HepG2 (cell line): ENCODE data around the gene SF3B5. TPM values are rescaled to one million over a fixed set of nuclear protein-coding genes. Genes with fewer than 3 reads are reported as not detected.

Source experiments
- AHR ChIP-seq: IDR thresholded peaks from 2 replicates; pipeline ENCODE4 v1.6.1; 2018; ENCODE audit warnings: missing genetic modification reagents, missing compliant biosample characterization
- HNRNPK ChIP-seq: fragments of 200-400 bp; formaldehyde crosslinking; IDR thresholded peaks from 2 replicates; pipeline ENCODE4 v1.6.1; 2018; ENCODE audit warnings: low read length, low read depth, moderate library complexity, mild to moderate bottlenecking; ENCODE audit not compliant: poor library complexity, severe bottlenecking
- ZNF713 ChIP-seq: sonication (generic); formaldehyde crosslinking; IDR thresholded peaks from 2 replicates; pipeline ENCODE4 v1.4.0; 2020; ENCODE audit warnings: mild to moderate bottlenecking, missing genetic modification reagents
- polyA plus RNA-seq, 8 experiments: library from polyadenylated mRNA; depleted of rRNA in 3 of 8; stranded (reverse) in 7 of 8; unstranded in 1 of 8; fragments of >200 nt; fragmentation: Illumina TruSeq in 4 of 8; extraction: Trizol in 4 of 8; gene quantifications; 2 replicates each; pipeline versions ENCODE4 v1.2.1 to v1.2.3, GENCODE V29; 2011 to 2016; ENCODE audit warnings: low read depth in 4 of 8, missing spikeins in 1 of 8, mixed read lengths in 1 of 8; ENCODE audit not compliant: insufficient read depth in 1 of 8
- total RNA-seq, 5 experiments: library from RNA; depleted of rRNA; stranded (reverse); fragments of >200 nt; fragmentation: Illumina TruSeq; extraction: Trizol; gene quantifications; 2 replicates each; pipeline ENCODE4 v1.2.3, GENCODE V29; 2016; ENCODE audit warnings: low read depth in 1 of 5
- TF ChIP-seq, protein P1 (sequence below): sonication (generic); formaldehyde crosslinking; IDR thresholded peaks from 2 replicates; pipeline ENCODE4 v1.5.1; 2020; ENCODE audit warnings: mild to moderate bottlenecking, missing genetic modification reagents, moderate library complexity
- TF ChIP-seq, protein P2 (sequence below), 2 experiments: sonication (generic) in 1 of 2; formaldehyde crosslinking in 1 of 2; IDR thresholded peaks; 2 replicates each; pipeline versions ENCODE4 v1.4.0 to v1.6.1; 2018 to 2020; ENCODE audit warnings: missing genetic modification reagents in 2 of 2, borderline replicate concordance in 1 of 2, low read depth in 1 of 2, mild to moderate bottlenecking in 1 of 2, missing biosample characterization in 1 of 2
- TF ChIP-seq, protein P3 (sequence below), 2 experiments: sonication (generic) in 1 of 2; formaldehyde crosslinking in 1 of 2; IDR thresholded peaks; 2 replicates each; pipeline versions ENCODE4 v1.4.0 to v1.6.1; 2016 to 2020; ENCODE audit warnings: borderline replicate concordance in 1 of 2, low read depth in 1 of 2, mild to moderate bottlenecking in 1 of 2, missing genetic modification reagents in 1 of 2
- TF ChIP-seq, protein P4 (sequence below): sonication (generic); formaldehyde crosslinking; IDR thresholded peaks from 2 replicates; pipeline ENCODE4 v1.5.1; 2020; ENCODE audit warnings: missing genetic modification reagents, mild to moderate bottlenecking, borderline replicate concordance

Gene SF3B5
- total and polyA plus RNA-seq, 2 of the 13 experiments (the other 11 are each of a cell fraction or from before 2014, with no cell fraction given), result 263 to 292 TPM

DNA sequence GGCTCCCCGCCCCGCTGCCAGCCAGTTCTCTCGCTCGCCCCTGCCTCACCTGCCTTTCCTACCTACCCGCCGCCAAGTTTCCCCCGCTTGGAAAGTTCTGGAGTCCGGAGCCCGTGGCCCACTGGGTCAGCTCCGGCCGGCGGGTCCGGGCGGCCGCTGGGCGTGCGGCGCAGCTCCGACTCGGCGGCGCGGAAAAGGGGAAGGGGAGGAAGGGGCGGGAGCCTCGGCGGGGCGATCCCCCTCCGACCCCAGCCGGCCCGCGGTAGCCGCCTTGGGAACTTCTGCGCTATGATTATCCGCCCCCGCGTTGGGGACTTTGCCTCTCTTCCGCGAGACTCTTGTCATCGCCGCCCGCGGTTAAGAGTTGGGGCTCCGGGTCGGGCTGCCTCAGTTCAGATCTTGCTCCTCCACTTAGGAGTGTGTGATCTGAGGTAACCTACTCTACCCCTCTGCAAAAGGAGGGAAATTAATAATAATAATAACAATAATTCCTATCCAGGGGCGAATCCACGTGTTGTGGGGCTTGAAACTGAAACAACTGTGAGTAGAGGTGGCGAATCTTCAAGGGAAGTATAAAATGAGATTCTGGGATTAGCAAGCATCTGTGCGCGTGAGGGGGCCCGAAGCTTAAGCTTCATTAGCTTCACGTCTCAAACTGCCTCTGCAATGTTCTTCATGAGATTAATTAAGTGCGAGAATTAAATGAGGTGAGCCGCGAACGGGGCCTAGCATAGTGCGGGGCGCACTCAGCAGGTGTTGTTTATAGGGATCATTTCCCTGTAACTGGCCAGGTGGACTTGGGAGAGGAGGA lies 30.8 kb downstream of the SF3B5 start (continued):
- TF ChIP-seq, protein P1, sequence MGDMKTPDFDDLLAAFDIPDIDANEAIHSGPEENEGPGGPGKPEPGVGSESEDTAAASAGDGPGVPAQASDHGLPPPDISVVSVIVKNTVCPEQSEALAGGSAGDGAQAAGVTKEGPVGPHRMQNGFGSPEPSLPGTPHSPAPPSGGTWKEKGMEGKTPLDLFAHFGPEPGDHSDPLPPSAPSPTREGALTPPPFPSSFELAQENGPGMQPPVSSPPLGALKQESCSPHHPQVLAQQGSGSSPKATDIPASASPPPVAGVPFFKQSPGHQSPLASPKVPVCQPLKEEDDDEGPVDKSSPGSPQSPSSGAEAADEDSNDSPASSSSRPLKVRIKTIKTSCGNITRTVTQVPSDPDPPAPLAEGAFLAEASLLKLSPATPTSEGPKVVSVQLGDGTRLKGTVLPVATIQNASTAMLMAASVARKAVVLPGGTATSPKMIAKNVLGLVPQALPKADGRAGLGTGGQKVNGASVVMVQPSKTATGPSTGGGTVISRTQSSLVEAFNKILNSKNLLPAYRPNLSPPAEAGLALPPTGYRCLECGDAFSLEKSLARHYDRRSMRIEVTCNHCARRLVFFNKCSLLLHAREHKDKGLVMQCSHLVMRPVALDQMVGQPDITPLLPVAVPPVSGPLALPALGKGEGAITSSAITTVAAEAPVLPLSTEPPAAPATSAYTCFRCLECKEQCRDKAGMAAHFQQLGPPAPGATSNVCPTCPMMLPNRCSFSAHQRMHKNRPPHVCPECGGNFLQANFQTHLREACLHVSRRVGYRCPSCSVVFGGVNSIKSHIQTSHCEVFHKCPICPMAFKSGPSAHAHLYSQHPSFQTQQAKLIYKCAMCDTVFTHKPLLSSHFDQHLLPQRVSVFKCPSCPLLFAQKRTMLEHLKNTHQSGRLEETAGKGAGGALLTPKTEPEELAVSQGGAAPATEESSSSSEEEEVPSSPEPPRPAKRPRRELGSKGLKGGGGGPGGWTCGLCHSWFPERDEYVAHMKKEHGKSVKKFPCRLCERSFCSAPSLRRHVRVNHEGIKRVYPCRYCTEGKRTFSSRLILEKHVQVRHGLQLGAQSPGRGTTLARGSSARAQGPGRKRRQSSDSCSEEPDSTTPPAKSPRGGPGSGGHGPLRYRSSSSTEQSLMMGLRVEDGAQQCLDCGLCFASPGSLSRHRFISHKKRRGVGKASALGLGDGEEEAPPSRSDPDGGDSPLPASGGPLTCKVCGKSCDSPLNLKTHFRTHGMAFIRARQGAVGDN (CRISPR knock-in tag), result peak; percentile 85
- TF ChIP-seq ZNF713 (CRISPR knock-in tag), result 0 out of 2 replicates have a peak, but pooled peaks have one; percentile 8
- TF ChIP-seq, protein P2, sequence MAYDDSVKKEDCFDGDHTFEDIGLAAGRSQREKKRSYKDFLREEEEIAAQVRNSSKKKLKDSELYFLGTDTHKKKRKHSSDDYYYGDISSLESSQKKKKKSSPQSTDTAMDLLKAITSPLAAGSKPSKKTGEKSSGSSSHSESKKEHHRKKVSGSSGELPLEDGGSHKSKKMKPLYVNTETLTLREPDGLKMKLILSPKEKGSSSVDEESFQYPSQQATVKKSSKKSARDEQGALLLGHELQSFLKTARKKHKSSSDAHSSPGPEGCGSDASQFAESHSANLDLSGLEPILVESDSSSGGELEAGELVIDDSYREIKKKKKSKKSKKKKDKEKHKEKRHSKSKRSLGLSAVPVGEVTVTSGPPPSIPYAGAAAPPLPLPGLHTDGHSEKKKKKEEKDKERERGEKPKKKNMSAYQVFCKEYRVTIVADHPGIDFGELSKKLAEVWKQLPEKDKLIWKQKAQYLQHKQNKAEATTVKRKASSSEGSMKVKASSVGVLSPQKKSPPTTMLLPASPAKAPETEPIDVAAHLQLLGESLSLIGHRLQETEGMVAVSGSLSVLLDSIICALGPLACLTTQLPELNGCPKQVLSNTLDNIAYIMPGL (CRISPR knock-in tag; IDR thresholded peaks at IDR 0.05; ENCODE audit: borderline replicate concordance in 1 of 2, low read depth in 1 of 2), result 0 out of 4 replicates have a peak, but pooled peaks of 1 of the 2 experiments have one; percentile 13
- TF ChIP-seq, protein P3, sequence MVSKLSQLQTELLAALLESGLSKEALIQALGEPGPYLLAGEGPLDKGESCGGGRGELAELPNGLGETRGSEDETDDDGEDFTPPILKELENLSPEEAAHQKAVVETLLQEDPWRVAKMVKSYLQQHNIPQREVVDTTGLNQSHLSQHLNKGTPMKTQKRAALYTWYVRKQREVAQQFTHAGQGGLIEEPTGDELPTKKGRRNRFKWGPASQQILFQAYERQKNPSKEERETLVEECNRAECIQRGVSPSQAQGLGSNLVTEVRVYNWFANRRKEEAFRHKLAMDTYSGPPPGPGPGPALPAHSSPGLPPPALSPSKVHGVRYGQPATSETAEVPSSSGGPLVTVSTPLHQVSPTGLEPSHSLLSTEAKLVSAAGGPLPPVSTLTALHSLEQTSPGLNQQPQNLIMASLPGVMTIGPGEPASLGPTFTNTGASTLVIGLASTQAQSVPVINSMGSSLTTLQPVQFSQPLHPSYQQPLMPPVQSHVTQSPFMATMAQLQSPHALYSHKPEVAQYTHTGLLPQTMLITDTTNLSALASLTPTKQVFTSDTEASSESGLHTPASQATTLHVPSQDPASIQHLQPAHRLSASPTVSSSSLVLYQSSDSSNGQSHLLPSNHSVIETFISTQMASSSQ (IDR thresholded peaks at IDR 0.05; ENCODE audit: low read depth), result no peak
- TF ChIP-seq, protein P3 (CRISPR knock-in tag; IDR thresholded peaks at IDR 0.05; ENCODE audit: borderline replicate concordance), result 0 out of 2 replicates have a peak, but pooled peaks have one; percentile 11
- TF ChIP-seq, protein P4, sequence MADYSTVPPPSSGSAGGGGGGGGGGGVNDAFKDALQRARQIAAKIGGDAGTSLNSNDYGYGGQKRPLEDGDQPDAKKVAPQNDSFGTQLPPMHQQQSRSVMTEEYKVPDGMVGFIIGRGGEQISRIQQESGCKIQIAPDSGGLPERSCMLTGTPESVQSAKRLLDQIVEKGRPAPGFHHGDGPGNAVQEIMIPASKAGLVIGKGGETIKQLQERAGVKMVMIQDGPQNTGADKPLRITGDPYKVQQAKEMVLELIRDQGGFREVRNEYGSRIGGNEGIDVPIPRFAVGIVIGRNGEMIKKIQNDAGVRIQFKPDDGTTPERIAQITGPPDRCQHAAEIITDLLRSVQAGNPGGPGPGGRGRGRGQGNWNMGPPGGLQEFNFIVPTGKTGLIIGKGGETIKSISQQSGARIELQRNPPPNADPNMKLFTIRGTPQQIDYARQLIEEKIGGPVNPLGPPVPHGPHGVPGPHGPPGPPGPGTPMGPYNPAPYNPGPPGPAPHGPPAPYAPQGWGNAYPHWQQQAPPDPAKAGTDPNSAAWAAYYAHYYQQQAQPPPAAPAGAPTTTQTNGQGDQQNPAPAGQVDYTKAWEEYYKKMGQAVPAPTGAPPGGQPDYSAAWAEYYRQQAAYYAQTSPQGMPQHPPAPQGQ, result peak; percentile 5; the same call in 1 of the 2 replicates
- peak; percentile 82 for TF ChIP-seq HNRNPK
- no peak for TF ChIP-seq AHR
